A673 (cell line): Measurements from ENCODE around the gene GRIN2A.

ENCODE experiments used
- EZH2 ChIP-seq: fragments of 200-600 bp; sonication (generic); IDR thresholded peaks from 2 replicates; pipeline ENCODE4 v1.6.1; 2017; ENCODE audit warnings: borderline replicate concordance, low read depth, mild to moderate bottlenecking, mixed read lengths, antibody characterized with exemption, low read length; ENCODE audit not compliant: poor library complexity, severe bottlenecking
- TF ChIP-seq, protein P1 (sequence below): fragments of 300-800, 200-600 bp; sonication (generic); conservative IDR thresholded peaks from 2 replicates; pipeline ENCODE4 v1.5.1; 2017; ENCODE audit warnings: low read depth, mild to moderate bottlenecking, antibody characterized with exemption, low read length, moderate library complexity, mixed read lengths

DNA sequence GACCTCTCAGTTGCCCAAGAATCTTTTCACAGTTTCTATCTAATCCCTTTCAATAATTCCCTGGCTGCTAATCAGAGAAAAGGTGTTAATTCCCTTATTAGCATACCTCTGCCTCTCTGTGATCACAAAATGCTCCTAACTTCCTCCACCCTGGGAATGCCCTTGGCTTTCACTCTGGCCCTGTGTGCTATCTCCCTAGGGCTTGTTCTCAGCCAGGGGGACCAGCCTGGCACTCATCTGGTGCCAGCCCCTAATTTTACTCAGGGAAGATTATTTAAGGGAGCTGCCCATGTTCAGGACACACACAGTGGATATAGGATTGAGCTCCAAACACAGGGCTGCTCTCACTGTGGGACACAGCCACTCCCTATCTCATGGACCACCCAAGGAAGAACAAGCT lies 225.2 kb downstream of the GRIN2A start:
- TF ChIP-seq, protein P1, sequence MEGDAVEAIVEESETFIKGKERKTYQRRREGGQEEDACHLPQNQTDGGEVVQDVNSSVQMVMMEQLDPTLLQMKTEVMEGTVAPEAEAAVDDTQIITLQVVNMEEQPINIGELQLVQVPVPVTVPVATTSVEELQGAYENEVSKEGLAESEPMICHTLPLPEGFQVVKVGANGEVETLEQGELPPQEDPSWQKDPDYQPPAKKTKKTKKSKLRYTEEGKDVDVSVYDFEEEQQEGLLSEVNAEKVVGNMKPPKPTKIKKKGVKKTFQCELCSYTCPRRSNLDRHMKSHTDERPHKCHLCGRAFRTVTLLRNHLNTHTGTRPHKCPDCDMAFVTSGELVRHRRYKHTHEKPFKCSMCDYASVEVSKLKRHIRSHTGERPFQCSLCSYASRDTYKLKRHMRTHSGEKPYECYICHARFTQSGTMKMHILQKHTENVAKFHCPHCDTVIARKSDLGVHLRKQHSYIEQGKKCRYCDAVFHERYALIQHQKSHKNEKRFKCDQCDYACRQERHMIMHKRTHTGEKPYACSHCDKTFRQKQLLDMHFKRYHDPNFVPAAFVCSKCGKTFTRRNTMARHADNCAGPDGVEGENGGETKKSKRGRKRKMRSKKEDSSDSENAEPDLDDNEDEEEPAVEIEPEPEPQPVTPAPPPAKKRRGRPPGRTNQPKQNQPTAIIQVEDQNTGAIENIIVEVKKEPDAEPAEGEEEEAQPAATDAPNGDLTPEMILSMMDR, result no peak
- no peak for TF ChIP-seq EZH2
